ENCODE data around the gene TCEAL4. TPM values are rescaled to one million over a fixed set of nuclear protein-coding genes. Genes with fewer than 3 reads are reported as not detected.

The TCEAL4 gene
- total and polyA plus RNA-seq, 2 of the 13 experiments (the other 11 are each of a cell fraction or from before 2014, with no cell fraction given) = 12.6 to 31.0 TPM

- TF ChIP-seq ZNF567 (CRISPR knock-in tag; IDR thresholded peaks at IDR 0.05; ENCODE audit: borderline replicate concordance) (no peak), ZNF724P (CRISPR knock-in tag; IDR thresholded peaks at IDR 0.05; ENCODE audit: borderline replicate concordance) (no peak), ZBTB21 (CRISPR knock-in tag; IDR thresholded peaks at IDR 0.05) (no peak), ZNF44 (CRISPR knock-in tag; IDR thresholded peaks at IDR 0.05) (no peak), MXD4 (CRISPR knock-in tag; IDR thresholded peaks at IDR 0.05) (no peak), MTA1 (CRISPR knock-in tag; IDR thresholded peaks at IDR 0.05; ENCODE audit: borderline replicate concordance) (no peak), ZNF318 (CRISPR knock-in tag; IDR thresholded peaks at IDR 0.05) (no peak), ZNF776 (CRISPR knock-in tag; IDR thresholded peaks at IDR 0.05) (no peak), CHD4 (IDR thresholded peaks at IDR 0.05; ENCODE audit: borderline replicate concordance, low read length) (no peak), ARNT2 (CRISPR knock-in tag; IDR thresholded peaks at IDR 0.05; ENCODE audit: low read depth) (0 out of 2 replicates have a peak, but pooled peaks have one; percentile 50), ZNF652 (CRISPR knock-in tag; IDR thresholded peaks at IDR 0.05; ENCODE audit: borderline replicate concordance, low read depth) (no peak), HDAC1 (CRISPR knock-in tag; IDR thresholded peaks at IDR 0.05) (peak; percentile 42; the same call in 1 of the 2 replicates), ZC3H13 (CRISPR knock-in tag; IDR thresholded peaks at IDR 0.05) (0 out of 2 replicates have a peak, but pooled peaks have one; percentile 26), KMT2B (CRISPR knock-in tag; IDR thresholded peaks at IDR 0.05) (no peak), ZNF274 (CRISPR knock-in tag; IDR thresholded peaks at IDR 0.05) (no peak), FOXO4 (CRISPR knock-in tag; conservative IDR thresholded peaks at IDR 0.05) (no peak; the same call in 1 of the 2 replicates), NFE2 (CRISPR knock-in tag; IDR thresholded peaks at IDR 0.05) (no peak), ZNF253 (CRISPR knock-in tag; IDR thresholded peaks at IDR 0.05; ENCODE audit: borderline replicate concordance) (no peak)
These were observed 44.2 kb downstream of the TCEAL4 start (continued) for GRCh38 chrX:103629318-103630170.

Data from HepG2 (cell line).